Measurements from ENCODE around the gene SERTM1.

GRCh38 chr13:36706755-36707154, 32.9 kb downstream of the SERTM1 start:
- TF ChIP-seq ZNF138 (CRISPR knock-in tag; conservative IDR thresholded peaks at IDR 0.05): no peak
- no peak for TF ChIP-seq NFATC4 (CRISPR knock-in tag; IDR thresholded peaks at IDR 0.05)
- TF ChIP-seq, protein P1, sequence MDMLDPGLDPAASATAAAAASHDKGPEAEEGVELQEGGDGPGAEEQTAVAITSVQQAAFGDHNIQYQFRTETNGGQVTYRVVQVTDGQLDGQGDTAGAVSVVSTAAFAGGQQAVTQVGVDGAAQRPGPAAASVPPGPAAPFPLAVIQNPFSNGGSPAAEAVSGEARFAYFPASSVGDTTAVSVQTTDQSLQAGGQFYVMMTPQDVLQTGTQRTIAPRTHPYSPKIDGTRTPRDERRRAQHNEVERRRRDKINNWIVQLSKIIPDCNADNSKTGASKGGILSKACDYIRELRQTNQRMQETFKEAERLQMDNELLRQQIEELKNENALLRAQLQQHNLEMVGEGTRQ (CRISPR knock-in tag; IDR thresholded peaks at IDR 0.05): no peak
- TF ChIP-seq CTCF (IDR thresholded peaks at IDR 0.05): no peak
- TF ChIP-seq MXD4 (CRISPR knock-in tag; IDR thresholded peaks at IDR 0.05; ENCODE audit: borderline replicate concordance): no peak
- TF ChIP-seq ZNF396 (CRISPR knock-in tag; IDR thresholded peaks at IDR 0.05; ENCODE audit: borderline replicate concordance): no peak
- TF ChIP-seq, protein P2, sequence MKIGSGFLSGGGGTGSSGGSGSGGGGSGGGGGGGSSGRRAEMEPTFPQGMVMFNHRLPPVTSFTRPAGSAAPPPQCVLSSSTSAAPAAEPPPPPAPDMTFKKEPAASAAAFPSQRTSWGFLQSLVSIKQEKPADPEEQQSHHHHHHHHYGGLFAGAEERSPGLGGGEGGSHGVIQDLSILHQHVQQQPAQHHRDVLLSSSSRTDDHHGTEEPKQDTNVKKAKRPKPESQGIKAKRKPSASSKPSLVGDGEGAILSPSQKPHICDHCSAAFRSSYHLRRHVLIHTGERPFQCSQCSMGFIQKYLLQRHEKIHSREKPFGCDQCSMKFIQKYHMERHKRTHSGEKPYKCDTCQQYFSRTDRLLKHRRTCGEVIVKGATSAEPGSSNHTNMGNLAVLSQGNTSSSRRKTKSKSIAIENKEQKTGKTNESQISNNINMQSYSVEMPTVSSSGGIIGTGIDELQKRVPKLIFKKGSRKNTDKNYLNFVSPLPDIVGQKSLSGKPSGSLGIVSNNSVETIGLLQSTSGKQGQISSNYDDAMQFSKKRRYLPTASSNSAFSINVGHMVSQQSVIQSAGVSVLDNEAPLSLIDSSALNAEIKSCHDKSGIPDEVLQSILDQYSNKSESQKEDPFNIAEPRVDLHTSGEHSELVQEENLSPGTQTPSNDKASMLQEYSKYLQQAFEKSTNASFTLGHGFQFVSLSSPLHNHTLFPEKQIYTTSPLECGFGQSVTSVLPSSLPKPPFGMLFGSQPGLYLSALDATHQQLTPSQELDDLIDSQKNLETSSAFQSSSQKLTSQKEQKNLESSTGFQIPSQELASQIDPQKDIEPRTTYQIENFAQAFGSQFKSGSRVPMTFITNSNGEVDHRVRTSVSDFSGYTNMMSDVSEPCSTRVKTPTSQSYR (CRISPR knock-in tag; IDR thresholded peaks at IDR 0.05): no peak
- TF ChIP-seq, protein P3, sequence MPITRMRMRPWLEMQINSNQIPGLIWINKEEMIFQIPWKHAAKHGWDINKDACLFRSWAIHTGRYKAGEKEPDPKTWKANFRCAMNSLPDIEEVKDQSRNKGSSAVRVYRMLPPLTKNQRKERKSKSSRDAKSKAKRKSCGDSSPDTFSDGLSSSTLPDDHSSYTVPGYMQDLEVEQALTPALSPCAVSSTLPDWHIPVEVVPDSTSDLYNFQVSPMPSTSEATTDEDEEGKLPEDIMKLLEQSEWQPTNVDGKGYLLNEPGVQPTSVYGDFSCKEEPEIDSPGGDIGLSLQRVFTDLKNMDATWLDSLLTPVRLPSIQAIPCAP (CRISPR knock-in tag; IDR thresholded peaks at IDR 0.05): no peak
- no peak for TF ChIP-seq NFYB (CRISPR knock-in tag; conservative IDR thresholded peaks at IDR 0.05; ENCODE audit: low read depth)
- TF ChIP-seq CREB1 (CRISPR knock-in tag; IDR thresholded peaks at IDR 0.05): no peak
- TF ChIP-seq, protein P4, sequence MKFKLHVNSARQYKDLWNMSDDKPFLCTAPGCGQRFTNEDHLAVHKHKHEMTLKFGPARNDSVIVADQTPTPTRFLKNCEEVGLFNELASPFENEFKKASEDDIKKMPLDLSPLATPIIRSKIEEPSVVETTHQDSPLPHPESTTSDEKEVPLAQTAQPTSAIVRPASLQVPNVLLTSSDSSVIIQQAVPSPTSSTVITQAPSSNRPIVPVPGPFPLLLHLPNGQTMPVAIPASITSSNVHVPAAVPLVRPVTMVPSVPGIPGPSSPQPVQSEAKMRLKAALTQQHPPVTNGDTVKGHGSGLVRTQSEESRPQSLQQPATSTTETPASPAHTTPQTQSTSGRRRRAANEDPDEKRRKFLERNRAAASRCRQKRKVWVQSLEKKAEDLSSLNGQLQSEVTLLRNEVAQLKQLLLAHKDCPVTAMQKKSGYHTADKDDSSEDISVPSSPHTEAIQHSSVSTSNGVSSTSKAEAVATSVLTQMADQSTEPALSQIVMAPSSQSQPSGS (CRISPR knock-in tag; IDR thresholded peaks at IDR 0.05; ENCODE audit: borderline replicate concordance, low read depth): no peak

All from WTC11 (cell line).